Endothelial cell of umbilical vein (primary cell): ENCODE measurements around the gene LRP1B. TPM values are rescaled to one million over a fixed set of nuclear protein-coding genes. Genes with fewer than 3 reads are reported as not detected.

Experiments used
- BruUV-seq: library from RNA; stranded (reverse); fragments of 400-500 nt; replicated peaks from 2 replicates; lab custom pipeline; 2021; lab: Mats Ljungman, UMichigan
- CTCF ChIA-PET: fragments of 300-600, 350-600 bp; sonication (Branson Sonifier 250); formaldehyde crosslinking; loops from one replicate; lab custom pipeline; 2021; ENCODE audit warnings: antibody characterized with exemption, inconsistent platforms; lab: Charles Lee
- POLR2A ChIA-PET: fragments of 300-600, 350-600 bp; sonication (Branson Sonifier 250); formaldehyde crosslinking; loops from one replicate; lab custom pipeline; 2021; ENCODE audit warnings: antibody characterized with exemption, inconsistent platforms; lab: Charles Lee
- DNase-seq: peaks from one replicate; pipeline ENCODE4 v3.0.0-alpha.2; 2011; ENCODE audit warnings: low read depth, low spot score
- FAIRE-seq: peaks from 2 replicates; lab custom pipeline; 2011; peaks lifted over from hg19 to GRCh38; lab: Jason Lieb, UNC
- H2AFZ ChIP-seq: 2 replicates; pipeline ENCODE4 v1.6.0; 2012; ENCODE audit warnings: low read depth, low read length, control low read depth, inconsistent platforms
- H3K27ac ChIP-seq: 2 replicates; pipeline ENCODE4 v1.5.1; 2011; ENCODE audit warnings: low read depth, mild to moderate bottlenecking, control low read depth, low read length, moderate library complexity; ENCODE audit not compliant: insufficient read depth
- H3K27me3 ChIP-seq, 2 experiments: 2 replicates each; pipeline versions ENCODE4 v1.6.0 to v1.6.1; 2011; ENCODE audit warnings: low read length in 2 of 2, mixed read lengths in 1 of 2; ENCODE audit not compliant: control insufficient read depth in 2 of 2, insufficient read depth in 2 of 2
- H3K36me3 ChIP-seq, 2 experiments: 2 replicates in 1 of 2; 3 replicates in 1 of 2; pipeline ENCODE4 v1.5.1; 2011; ENCODE audit warnings: low read length in 2 of 2, mild to moderate bottlenecking in 1 of 2, moderate library complexity in 1 of 2; ENCODE audit not compliant: control insufficient read depth in 2 of 2, insufficient read depth in 2 of 2; ENCODE audit errors: extremely low read depth in 1 of 2
- H3K4me1 ChIP-seq: 3 replicates; pipeline ENCODE4 v1.5.1; 2011; ENCODE audit warnings: mild to moderate bottlenecking, low read length; ENCODE audit not compliant: control insufficient read depth, insufficient read depth; ENCODE audit errors: extremely low read depth
- H3K4me2 ChIP-seq: 2 replicates; pipeline ENCODE4 v1.6.1; 2011; ENCODE audit warnings: low read length, control low read depth, mixed read lengths; ENCODE audit not compliant: insufficient read depth
- H3K4me3 ChIP-seq, 3 experiments: fragments of 200-600 bp in 1 of 3; sonication (generic), shearing (Covaris generic) in 1 of 3; replicated peaks in 1 of 3; 2 replicates each; pipeline ENCODE4 v1.5.1; 2011 to 2016; ENCODE audit warnings: control low read depth in 3 of 3, low read length in 3 of 3, mild to moderate bottlenecking in 2 of 3, inconsistent platforms in 1 of 3, low read depth in 1 of 3, moderate library complexity in 1 of 3; ENCODE audit not compliant: insufficient read depth in 1 of 3
- H3K79me2 ChIP-seq: 2 replicates; pipeline ENCODE4 v1.6.0; 2012; ENCODE audit warnings: low read length, inconsistent platforms; ENCODE audit not compliant: control insufficient read depth, insufficient read depth
- H3K9ac ChIP-seq: replicated peaks from 2 replicates; pipeline ENCODE3; 2011; ENCODE audit warnings: low read length, control low read depth; ENCODE audit not compliant: insufficient read depth; ENCODE audit errors: extremely low read depth
- H3K9me1 ChIP-seq: replicated peaks from 3 replicates; pipeline ENCODE4 v1.6.0; 2011; ENCODE audit warnings: mild to moderate bottlenecking, low read length; ENCODE audit not compliant: control insufficient read depth, insufficient read depth; ENCODE audit errors: extremely low read depth
- H3K9me3 ChIP-seq: replicated peaks from 2 replicates; pipeline ENCODE4 v1.5.1; 2012; ENCODE audit warnings: low read length, inconsistent platforms; ENCODE audit not compliant: control insufficient read depth, insufficient read depth
- H4K20me1 ChIP-seq: replicated peaks from 2 replicates; pipeline ENCODE3; 2011; ENCODE audit warnings: mild to moderate bottlenecking, low read length; ENCODE audit not compliant: control insufficient read depth, insufficient read depth; ENCODE audit errors: extremely low read depth
- CTCF ChIP-seq, 2 donors: IDR thresholded peaks; 1 replicate in 1 of 2; 2 replicates in 1 of 2; pipeline ENCODE4 v1.5.1; 2011; ENCODE audit warnings: low read length in 2 of 2, mild to moderate bottlenecking in 2 of 2, moderate library complexity in 2 of 2, control low read depth in 1 of 2, inconsistent platforms in 1 of 2, low read depth in 1 of 2; ENCODE audit not compliant: insufficient read depth in 1 of 2; ENCODE audit errors: extremely low read depth in 1 of 2
- EZH2 ChIP-seq: IDR thresholded peaks from 2 replicates; pipeline ENCODE4 v1.6.1; 2012; ENCODE audit warnings: borderline replicate concordance, low read depth, mild to moderate bottlenecking, moderate library complexity, low read length, inconsistent platforms; ENCODE audit not compliant: severe bottlenecking
- FOS ChIP-seq: IDR thresholded peaks from 2 replicates; pipeline ENCODE4 v1.6.1; 2011; ENCODE audit warnings: mild to moderate bottlenecking, low read length, moderate library complexity, borderline replicate concordance; ENCODE audit not compliant: insufficient read depth
- GATA2 ChIP-seq: IDR thresholded peaks from 2 replicates; pipeline ENCODE4 v1.7.0; 2011; ENCODE audit warnings: low read depth, mild to moderate bottlenecking, moderate library complexity, mixed read lengths, low read length; ENCODE audit not compliant: insufficient read length, insufficient read depth
- JUN ChIP-seq: IDR thresholded peaks from 2 replicates; pipeline ENCODE4 v1.6.1; 2011; ENCODE audit warnings: borderline replicate concordance, low read depth; ENCODE audit not compliant: insufficient read length, insufficient read depth
- MYC ChIP-seq: IDR thresholded peaks from one replicate; pipeline ENCODE4 v1.6.1; 2011; ENCODE audit warnings: mild to moderate bottlenecking, low read depth, low read length
- POLR2A ChIP-seq: IDR thresholded peaks from 2 replicates; pipeline ENCODE4 v1.6.1; 2012; ENCODE audit warnings: low read depth, mild to moderate bottlenecking, control low read depth, low read length
- POLR2AphosphoS5 ChIP-seq: IDR thresholded peaks from 2 replicates; pipeline ENCODE4 v1.6.1; 2012; ENCODE audit warnings: low read depth, mild to moderate bottlenecking, control low read depth, low read length, moderate library complexity; ENCODE audit not compliant: insufficient read depth
- dilution Hi-C: fragments of 300-500 bp; cut with MboI; formaldehyde crosslinking; loops from one replicate; pipeline ENCODE4 v1.15.0; 2019; ENCODE audit warnings: low sequenced_read_pairs; ENCODE audit not compliant: extremely low pct_ligation_motif_present
- intact Hi-C: fragments of 100-400 bp; cut with micrococcal nuclease; formaldehyde crosslinking; loops from one replicate; pipeline ENCODE4 v1.10.0; 2022
- polyA plus RNA-seq, 4 experiments: library from polyadenylated mRNA; depleted of rRNA in 3 of 4; stranded (reverse) in 3 of 4; unstranded in 1 of 4; fragments of >200 nt; gene quantifications; 2 replicates each; pipeline versions ENCODE4 v1.2.1 to v1.2.3, GENCODE V29; 2011 to 2012; ENCODE audit warnings: missing spikeins in 1 of 4
- total RNA-seq: library from RNA; stranded (reverse); gene quantifications from 2 replicates; pipeline ENCODE4 v1.2.3, GENCODE V29; 2021
- TF ChIP-seq, protein P1 (sequence below): IDR thresholded peaks from 2 replicates; pipeline ENCODE4 v1.6.1; 2011; ENCODE audit not compliant: insufficient read depth, insufficient read length

The LRP1B gene
- total and polyA plus RNA-seq, 2 donors (not counting 3 experiments of a cell fraction or from before 2014, with no cell fraction given): 0.03 to 0.07 TPM

DNA sequence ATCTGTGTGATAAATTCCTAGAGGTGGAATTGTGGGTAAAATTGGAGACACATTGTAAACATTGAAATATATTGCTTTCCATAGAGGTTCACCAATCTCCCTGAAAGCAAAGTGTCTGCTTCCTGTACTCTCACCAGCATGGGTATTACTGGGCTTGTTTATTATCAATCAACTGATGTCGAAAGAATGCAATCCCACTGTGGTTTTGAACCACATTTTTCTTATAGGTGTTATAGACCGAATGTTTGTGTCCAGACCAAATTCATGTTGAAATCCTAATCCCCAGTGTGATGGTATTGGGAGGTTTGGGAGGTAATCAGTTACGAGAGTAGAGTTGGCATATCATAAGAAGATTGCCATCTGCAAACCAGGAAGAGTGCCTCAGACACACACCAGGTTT is 1212.4 kb downstream of the LRP1B start:
- no peak overlapping the region for H3K9ac ChIP-seq
- no peaks in the 10 kb centered on the region for H3K27me3 ChIP-seq
- H3K79me2 ChIP-seq: no peaks in the 10 kb centered on the region
- H3K4me3 ChIP-seq: no peak overlapping the region
- CTCF ChIA-PET: no interaction called here
- no peaks in the 10 kb centered on the region for H3K9me3 ChIP-seq
- H4K20me1 ChIP-seq: no peaks in the 10 kb centered on the region
- no peaks in the 10 kb centered on the region for H3K4me1 ChIP-seq
- H3K9me1 ChIP-seq: no peaks in the 10 kb centered on the region
- H3K4me2 ChIP-seq: no peak overlapping the region
- intact Hi-C loops (no loop called here), dilution Hi-C loops (no loop called here)
- no peak overlapping the region for H3K27ac ChIP-seq
- no peak overlapping the region for H2AFZ ChIP-seq
- no peak for DNase-seq
- no TSS peak for BruUV-seq
- FAIRE-seq: no peak
- H3K36me3 ChIP-seq: no peaks in the 10 kb centered on the region
- TF ChIP-seq FOS (no peak), JUN (no peak), MYC (no peak), POLR2A (no peak), GATA2 (no peak), EZH2 (no peak), CTCF (IDR thresholded peaks at IDR 0.05; ENCODE audit: extremely low read depth in 1 of 2, insufficient read depth in 1 of 2, low read depth in 1 of 2, low read length in 2 of 2) (no peak), POLR2AphosphoS5 (no peak)
- TF ChIP-seq, protein P1, sequence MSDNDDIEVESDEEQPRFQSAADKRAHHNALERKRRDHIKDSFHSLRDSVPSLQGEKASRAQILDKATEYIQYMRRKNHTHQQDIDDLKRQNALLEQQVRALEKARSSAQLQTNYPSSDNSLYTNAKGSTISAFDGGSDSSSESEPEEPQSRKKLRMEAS: no peak
- POLR2A ChIA-PET: no interaction called here
